BLaER1 (cell line): ENCODE measurements around the gene CHAF1A.

Experiments
- H3K27ac ChIP-seq: shearing (Covaris generic); formaldehyde crosslinking; 2 replicates; pipeline ENCODE4 v1.8.1; 2022
- H3K27me3 ChIP-seq: shearing (Covaris generic); formaldehyde crosslinking; 2 replicates; pipeline ENCODE4 v1.8.1; 2022
- H3K36me3 ChIP-seq: shearing (Covaris generic); formaldehyde crosslinking; 2 replicates; pipeline ENCODE4 v1.8.1; 2022
- H3K4me1 ChIP-seq: shearing (Covaris generic); formaldehyde crosslinking; 2 replicates; pipeline ENCODE4 v1.8.1; 2022
- H3K4me2 ChIP-seq: shearing (Covaris generic); formaldehyde crosslinking; 2 replicates; pipeline ENCODE4 v1.8.1; 2022
- H3K4me3 ChIP-seq: shearing (Covaris generic); formaldehyde crosslinking; 2 replicates; pipeline ENCODE4 v1.8.1; 2022
- H3K9ac ChIP-seq: shearing (Covaris generic); formaldehyde crosslinking; 2 replicates; pipeline ENCODE4 v1.8.1; 2022
- H3K9me3 ChIP-seq: shearing (Covaris generic); formaldehyde crosslinking; 2 replicates; pipeline ENCODE4 v1.8.1; 2022
- H4K20me1 ChIP-seq: shearing (Covaris generic); formaldehyde crosslinking; 2 replicates; pipeline ENCODE4 v1.8.1; 2022
- Cebpa-rat ChIP-seq: shearing (Covaris generic); IDR thresholded peaks from 2 replicates; pipeline ENCODE4 v1.8.1; 2022

Gene CHAF1A

GRCh38 chr19:4390017-4390566 is 12.3 kb upstream of the CHAF1A start:
- Histone ChIP-seq H3K27me3 (no peaks in the 10 kb centered on the region), H3K4me2 (peak overlapping the region; percentile 59), H3K4me1 (peaks cover 63% of the 10 kb centered on the region), H3K9ac (peak overlapping the region; percentile 44), H3K27ac (peak overlapping the region; percentile 59), H3K36me3 (peaks cover 58% of the 10 kb centered on the region), H3K9me3 (no peaks in the 10 kb centered on the region), H4K20me1 (peaks cover 99% of the 10 kb centered on the region), H3K4me3 (no peak overlapping the region)
- TF ChIP-seq Cebpa-rat, result no peak

- H3K4me1 ChIP-seq, result peaks cover 56% of the 10 kb centered on the region
- H4K20me1 ChIP-seq, result peaks cover 99% of the 10 kb centered on the region
- H3K27me3 ChIP-seq, result no peaks in the 10 kb centered on the region
- H3K9ac ChIP-seq, result peak overlapping the region; percentile 44
- peaks cover 58% of the 10 kb centered on the region for H3K36me3 ChIP-seq
- H3K4me3 ChIP-seq, result no peak overlapping the region
- H3K27ac ChIP-seq, result peak overlapping the region; percentile 59
- H3K4me2 ChIP-seq, result peak overlapping the region; percentile 59
- TF ChIP-seq Cebpa-rat, result no peak
- no peaks in the 10 kb centered on the region for H3K9me3 ChIP-seq
These were observed 11.7 kb upstream of the CHAF1A start for GRCh38 chr19:4390567-4391305.

GRCh38 chr19:4391306-4391693 is 11.1 kb upstream of the CHAF1A start:
- no peak for TF ChIP-seq Cebpa-rat
- Histone ChIP-seq H3K9me3 (no peaks in the 10 kb centered on the region), H3K27ac (no peak overlapping the region), H3K9ac (peak overlapping the region; percentile 44), H3K4me2 (peak overlapping the region; percentile 59), H3K27me3 (no peaks in the 10 kb centered on the region), H3K4me3 (no peak overlapping the region), H3K4me1 (peaks cover 50% of the 10 kb centered on the region), H3K36me3 (peaks cover 61% of the 10 kb centered on the region), H4K20me1 (peaks cover 99% of the 10 kb centered on the region)

- H3K4me1 ChIP-seq, result peaks cover 47% of the 10 kb centered on the region
- peaks cover 99% of the 10 kb centered on the region for H4K20me1 ChIP-seq
- H3K27ac ChIP-seq, result no peak overlapping the region
- no peak overlapping the region for H3K4me3 ChIP-seq
- peaks cover 67% of the 10 kb centered on the region for H3K36me3 ChIP-seq
- H3K27me3 ChIP-seq, result no peaks in the 10 kb centered on the region
- peak overlapping the region; percentile 44 for H3K9ac ChIP-seq
- no peaks in the 10 kb centered on the region for H3K9me3 ChIP-seq
- H3K4me2 ChIP-seq, result peak overlapping the region; percentile 59; the same call in 1 of the 2 replicates
- no peak for TF ChIP-seq Cebpa-rat
These were observed 10.5 kb upstream of the CHAF1A start for GRCh38 chr19:4391701-4392483.

- peaks cover 65% of the 10 kb centered on the region for H3K36me3 ChIP-seq
- TF ChIP-seq Cebpa-rat, result no peak
- H3K27me3 ChIP-seq, result no peaks in the 10 kb centered on the region
- H4K20me1 ChIP-seq, result peaks cover 99% of the 10 kb centered on the region
- no peak overlapping the region for H3K4me2 ChIP-seq
- H3K9ac ChIP-seq, result 0 out of 2 replicates have a peak overlapping the region, but pooled peaks have one; percentile 34
- H3K4me1 ChIP-seq, result peaks cover 51% of the 10 kb centered on the region
- H3K27ac ChIP-seq, result no peak overlapping the region
- H3K4me3 ChIP-seq, result no peak overlapping the region
- no peaks in the 10 kb centered on the region for H3K9me3 ChIP-seq
These were observed 8.4 kb upstream of the CHAF1A start for GRCh38 chr19:4393947-4394590.

- no peak for TF ChIP-seq Cebpa-rat
- Histone ChIP-seq H3K27me3 (no peaks in the 10 kb centered on the region), H3K36me3 (peaks cover 46% of the 10 kb centered on the region), H3K4me3 (no peak overlapping the region), H3K9me3 (no peaks in the 10 kb centered on the region), H3K4me2 (no peak overlapping the region), H3K9ac (peak overlapping the region; percentile 37; the same call in 1 of the 2 replicates), H4K20me1 (peaks cover 77% of the 10 kb centered on the region), H3K4me1 (peaks cover 42% of the 10 kb centered on the region), H3K27ac (no peak overlapping the region)
These were observed 5.3 kb upstream of the CHAF1A start for GRCh38 chr19:4396949-4397783.

- Histone ChIP-seq H3K9me3 (no peaks in the 10 kb centered on the region), H3K4me2 (peak overlapping the region; percentile 97), H3K27ac (peak overlapping the region; percentile 98), H3K27me3 (no peaks in the 10 kb centered on the region), H3K4me1 (peaks cover 59% of the 10 kb centered on the region), H3K36me3 (peaks cover 39% of the 10 kb centered on the region), H3K9ac (peak overlapping the region; percentile 98), H4K20me1 (peaks cover 70% of the 10 kb centered on the region), H3K4me3 (peak overlapping the region; percentile 93)
- TF ChIP-seq Cebpa-rat, result no peak
These were observed 2.7 kb upstream of the CHAF1A start for GRCh38 chr19:4399812-4400134.

- Histone ChIP-seq H3K9me3 (no peaks in the 10 kb centered on the region), H3K27ac (peak within 1 kb of the TSS; percentile 98), H3K9ac (peak within 1 kb of the TSS; percentile 98), H3K36me3 (peaks cover 39% of the 10 kb centered on the region), H4K20me1 (peaks cover 70% of the 10 kb centered on the region), H3K4me2 (peak within 1 kb of the TSS; percentile 97), H3K27me3 (no peaks in the 10 kb centered on the region), H3K4me1 (peaks cover 65% of the 10 kb centered on the region), H3K4me3 (peak within 1 kb of the TSS; percentile 93)
- TF ChIP-seq Cebpa-rat, result no peak
These were observed 2.1 kb upstream of the CHAF1A start, which contains the start of gene SH3GL1 for GRCh38 chr19:4400135-4400936. SH3GL1 (minus strand) TSS chr19:4400547; CDS start chr19:4400368, 179 bp downstream.
